BJ (cell line): Measurements from ENCODE around the gene ZNF587. TPM values are rescaled to one million over a fixed set of nuclear protein-coding genes. Genes with fewer than 3 reads are reported as not detected.
A peak's percentile ranks its signal among the peaks of the same experiment; 100 is the strongest.
"Not testable (repeated sequence)": the region's sequence is repeated elsewhere in the genome, so short reads cannot be mapped to it uniquely, and the experiment has no call there.

Source experiments
- CTCF ChIA-PET: fragments of 350-600 bp; formaldehyde crosslinking; extraction: SDS; loops from one replicate; lab custom pipeline; 2021; ENCODE audit warnings: antibody characterized with exemption, inconsistent platforms; lab: Yijun Ruan, JAX
- POLR2A ChIA-PET: fragments of 300-600 bp; sonication (Branson Sonifier 250); formaldehyde crosslinking; extraction: SDS; loops from one replicate; lab custom pipeline; 2021; ENCODE audit warnings: antibody characterized with exemption; lab: Charles Lee
- DNase-seq: peaks from one replicate; pipeline ENCODE4 v3.0.0-alpha.2; 2011; ENCODE audit warnings: low read depth
- H3K27me3 ChIP-seq: 2 replicates; pipeline ENCODE4 v1.6.0; 2011; ENCODE audit warnings: low read length; ENCODE audit not compliant: control insufficient read depth, insufficient read depth
- H3K36me3 ChIP-seq: 2 replicates; pipeline ENCODE4 v1.5.1; 2011; ENCODE audit warnings: low read length; ENCODE audit not compliant: control insufficient read depth, insufficient read depth
- H3K4me3 ChIP-seq: 2 replicates; pipeline ENCODE4 v1.5.1; 2011; ENCODE audit warnings: low read depth, mild to moderate bottlenecking, control low read depth, low read length
- polyA plus RNA-seq: library from polyadenylated mRNA; depleted of rRNA; stranded (reverse); fragments of >200 nt; gene quantifications from 2 replicates; pipeline ENCODE4 v1.2.3, GENCODE V29; 2011
- TF ChIP-seq, protein P1 (sequence below): IDR thresholded peaks from 2 replicates; pipeline ENCODE4 v1.5.1; 2011; ENCODE audit warnings: low read depth, mild to moderate bottlenecking, control low read depth, inconsistent platforms, low read length, moderate library complexity; ENCODE audit not compliant: insufficient read depth

Gene ZNF587
- polyA plus RNA-seq, 1 experiment, result 8.4 TPM

GRCh38 chr19:57819475-57820148 is 30.0 kb upstream of the ZNF587 start:
- Histone ChIP-seq H3K36me3 (peaks cover 1% of the 10 kb centered on the region; the same call in 1 of the 2 replicates), H3K4me3 (peak overlapping the region; percentile 98), H3K27me3 (no peaks in the 10 kb centered on the region)
- peak; percentile 70 for DNase-seq
- CTCF ChIA-PET, result no interaction called here
- TF ChIP-seq, protein P1, sequence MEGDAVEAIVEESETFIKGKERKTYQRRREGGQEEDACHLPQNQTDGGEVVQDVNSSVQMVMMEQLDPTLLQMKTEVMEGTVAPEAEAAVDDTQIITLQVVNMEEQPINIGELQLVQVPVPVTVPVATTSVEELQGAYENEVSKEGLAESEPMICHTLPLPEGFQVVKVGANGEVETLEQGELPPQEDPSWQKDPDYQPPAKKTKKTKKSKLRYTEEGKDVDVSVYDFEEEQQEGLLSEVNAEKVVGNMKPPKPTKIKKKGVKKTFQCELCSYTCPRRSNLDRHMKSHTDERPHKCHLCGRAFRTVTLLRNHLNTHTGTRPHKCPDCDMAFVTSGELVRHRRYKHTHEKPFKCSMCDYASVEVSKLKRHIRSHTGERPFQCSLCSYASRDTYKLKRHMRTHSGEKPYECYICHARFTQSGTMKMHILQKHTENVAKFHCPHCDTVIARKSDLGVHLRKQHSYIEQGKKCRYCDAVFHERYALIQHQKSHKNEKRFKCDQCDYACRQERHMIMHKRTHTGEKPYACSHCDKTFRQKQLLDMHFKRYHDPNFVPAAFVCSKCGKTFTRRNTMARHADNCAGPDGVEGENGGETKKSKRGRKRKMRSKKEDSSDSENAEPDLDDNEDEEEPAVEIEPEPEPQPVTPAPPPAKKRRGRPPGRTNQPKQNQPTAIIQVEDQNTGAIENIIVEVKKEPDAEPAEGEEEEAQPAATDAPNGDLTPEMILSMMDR, result peak; percentile 26
- POLR2A ChIA-PET, result no interaction called here

DNA sequence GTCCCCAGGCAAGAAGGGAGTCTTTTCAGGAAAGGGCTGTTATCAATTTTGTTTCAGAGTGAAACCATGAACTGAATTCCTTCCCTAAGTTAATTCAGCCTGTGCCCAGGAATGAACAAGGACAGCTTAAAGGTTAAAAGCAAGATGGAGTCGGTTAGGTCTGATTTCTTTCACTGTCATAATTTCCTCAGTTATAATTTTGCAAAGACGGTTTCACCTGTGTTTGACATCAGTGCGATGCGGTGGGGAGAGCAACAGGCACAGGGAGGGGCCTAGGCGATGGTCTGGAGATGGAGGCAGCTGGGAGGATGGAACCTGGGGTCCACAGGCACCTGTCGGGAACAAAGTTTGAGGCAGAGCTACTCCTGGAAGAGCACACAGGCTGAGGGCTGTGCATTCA is 29.1 kb upstream of the ZNF587 start:
- TF ChIP-seq, protein P1, result no peak
- Histone ChIP-seq H3K27me3 (no peaks in the 10 kb centered on the region), H3K4me3 (peak overlapping the region; percentile 98), H3K36me3 (peaks cover 1% of the 10 kb centered on the region; the same call in 1 of the 2 replicates)
- DNase-seq, result no peak
- POLR2A ChIA-PET, result no interaction called here
- CTCF ChIA-PET, result no interaction called here

- POLR2A ChIA-PET, H3K36me3 ChIP-seq, H3K4me3 ChIP-seq, H3K27me3 ChIP-seq, DNase-seq, CTCF ChIA-PET: not testable (repeated sequence)
Observed at GRCh38 chr19:57821095-57821494, 28.6 kb upstream of the ZNF587 start.

- POLR2A ChIA-PET, H3K27me3 ChIP-seq, DNase-seq, CTCF ChIA-PET, H3K4me3 ChIP-seq, H3K36me3 ChIP-seq: not testable (repeated sequence)
Observed at GRCh38 chr19:57821501-57821900, 28.2 kb upstream of the ZNF587 start.

- POLR2A ChIA-PET, H3K27me3 ChIP-seq, H3K36me3 ChIP-seq, H3K4me3 ChIP-seq, DNase-seq, CTCF ChIA-PET: not testable (repeated sequence)
Observed at GRCh38 chr19:57823155-57823554, 26.5 kb upstream of the ZNF587 start.

GRCh38 chr19:57823608-57824007 is 26.1 kb upstream of the ZNF587 start:
- DNase-seq, H3K4me3 ChIP-seq, H3K27me3 ChIP-seq, POLR2A ChIA-PET, H3K36me3 ChIP-seq, CTCF ChIA-PET: not testable (repeated sequence)

DNA sequence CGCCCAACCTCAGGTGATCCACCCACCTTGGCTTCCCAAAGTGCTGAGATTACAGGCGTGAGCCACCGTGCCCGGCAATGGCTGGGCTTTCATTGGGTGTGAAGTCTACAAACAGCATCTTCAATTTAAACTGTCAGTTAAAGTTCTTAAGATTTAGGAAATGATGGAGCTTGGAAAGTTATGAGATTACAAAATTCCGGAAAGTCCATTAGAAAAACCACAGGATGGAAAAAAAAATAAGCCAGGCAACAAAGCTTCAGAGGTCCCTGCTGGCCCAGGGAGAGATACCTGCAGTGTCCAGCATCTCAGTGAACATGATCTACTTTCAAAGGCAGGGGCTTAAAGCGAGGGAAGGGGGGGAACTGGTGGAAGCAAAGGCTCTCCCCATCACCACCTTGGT is 24.1 kb upstream of the ZNF587 start:
- CTCF ChIA-PET, result no interaction called here
- no peak for DNase-seq
- TF ChIP-seq, protein P1, result no peak

More for the DNA sequence above, 24.1 kb upstream of the ZNF587 start:
- Histone ChIP-seq H3K27me3 (no peaks in the 10 kb centered on the region), H3K4me3 (no peak overlapping the region), H3K36me3 (peaks cover 1% of the 10 kb centered on the region)
- POLR2A ChIA-PET, result interaction anchor here (0.6 to 0.7 kb wide), 2 partner anchors 10 to 328 kb away, joined by 3 to 24 read pairs; partner anchors contain the start of gene ZNF552
